Activated gamma-delta T cell (primary cell): ENCODE results near the gene DPP6.

Experiments
- DNase-seq: peaks from one replicate; lab custom pipeline; 2025; lab: John Stamatoyannopoulos, UW

Gene DPP6

DNA sequence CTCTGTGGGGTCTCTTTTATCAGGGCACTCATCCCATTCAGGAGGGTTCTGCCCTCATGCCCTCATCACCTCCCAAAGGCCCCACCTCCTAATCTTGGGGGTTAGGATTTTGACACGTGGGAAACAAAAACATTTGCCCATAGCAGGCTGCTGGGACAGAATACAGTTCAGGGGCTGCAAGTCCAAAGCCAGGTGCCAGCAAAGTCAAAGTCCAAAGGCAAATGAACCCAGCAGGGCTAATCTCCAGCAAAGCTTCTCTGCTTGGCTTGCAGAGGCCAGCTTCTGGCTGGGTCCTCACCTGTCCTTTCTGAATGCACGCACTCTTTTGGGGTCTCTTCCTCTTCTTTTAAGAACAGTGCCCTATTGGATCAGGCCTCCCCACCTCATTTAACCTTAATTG is 359.9 kb downstream of the DPP6 start:
- no peak for DNase-seq

- no peak for DNase-seq
These were observed 363.7 kb downstream of the DPP6 start for GRCh38 chr7:154415709-154416399.

- no peak for DNase-seq
These were observed 364.5 kb downstream of the DPP6 start for GRCh38 chr7:154416714-154417113.

- DNase-seq, result no peak
These were observed 367.1 kb downstream of the DPP6 start for GRCh38 chr7:154419344-154419743.

- DNase-seq, result no peak
These were observed 371.0 kb downstream of the DPP6 start for GRCh38 chr7:154423231-154423630.

GRCh38 chr7:154424350-154424749 is 372.2 kb downstream of the DPP6 start:
- DNase-seq, result no peak

GRCh38 chr7:154425271-154425670 is 373.1 kb downstream of the DPP6 start:
- DNase-seq, result no peak

- DNase-seq, result no peak
These were observed 374.6 kb downstream of the DPP6 start for GRCh38 chr7:154426778-154427177.

DNA sequence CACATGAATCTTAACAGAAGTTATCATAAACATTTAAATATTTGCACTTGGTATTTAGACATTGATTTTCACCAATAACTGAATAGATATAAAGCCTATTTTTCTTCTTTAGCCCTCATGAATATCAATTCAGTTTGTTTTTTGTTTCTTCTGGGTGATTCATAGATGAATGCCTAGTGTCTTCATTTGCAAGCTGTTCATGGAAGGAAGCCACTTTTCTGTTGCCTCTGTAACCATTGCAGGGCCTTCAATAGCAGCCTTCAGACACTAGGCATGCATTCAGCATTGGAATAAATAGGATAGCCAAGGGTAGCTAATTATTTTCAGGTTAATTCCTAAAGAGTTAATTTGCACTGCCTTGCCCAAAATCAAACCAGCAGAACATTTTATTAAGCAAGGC is 375.3 kb downstream of the DPP6 start:
- no peak for DNase-seq

DNA sequence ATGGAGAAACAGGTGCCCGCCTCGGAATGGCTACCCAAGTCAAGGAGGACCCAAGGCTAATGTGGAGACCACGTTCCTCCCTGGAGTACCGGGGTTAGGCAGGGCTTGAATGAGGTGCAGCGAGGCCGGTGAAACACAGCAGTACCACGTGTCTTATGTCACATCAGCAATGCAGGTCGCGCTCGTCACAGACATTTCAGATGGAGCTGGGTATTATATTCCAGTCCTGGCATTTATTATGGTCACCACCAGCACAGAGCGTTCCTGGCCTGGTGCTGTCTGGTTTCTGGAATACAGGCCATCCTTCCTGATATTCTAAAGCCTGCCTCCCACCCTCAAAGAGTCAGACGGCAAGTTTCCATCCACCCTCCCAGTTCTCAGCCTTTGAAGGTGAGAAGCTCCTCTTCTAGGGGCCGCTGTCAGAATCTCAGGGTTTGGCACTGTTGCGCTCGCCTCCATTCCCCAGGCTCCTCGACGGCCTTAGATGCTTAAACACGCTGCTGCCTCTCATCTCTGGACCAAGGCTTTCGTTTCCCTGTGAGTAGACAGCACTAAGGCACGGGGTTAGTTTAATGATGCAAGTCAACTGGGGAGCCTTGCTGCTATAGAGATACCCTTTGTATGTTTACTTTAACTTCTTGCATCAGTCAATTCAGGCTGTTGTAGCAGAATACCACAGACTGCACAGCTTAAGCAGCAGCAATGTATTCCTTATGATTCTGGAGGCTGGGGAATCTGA is 377.6 kb downstream of the DPP6 start:
- no peak for DNase-seq

GRCh38 chr7:154430640-154431039 is 378.4 kb downstream of the DPP6 start:
- no peak for DNase-seq

DNA sequence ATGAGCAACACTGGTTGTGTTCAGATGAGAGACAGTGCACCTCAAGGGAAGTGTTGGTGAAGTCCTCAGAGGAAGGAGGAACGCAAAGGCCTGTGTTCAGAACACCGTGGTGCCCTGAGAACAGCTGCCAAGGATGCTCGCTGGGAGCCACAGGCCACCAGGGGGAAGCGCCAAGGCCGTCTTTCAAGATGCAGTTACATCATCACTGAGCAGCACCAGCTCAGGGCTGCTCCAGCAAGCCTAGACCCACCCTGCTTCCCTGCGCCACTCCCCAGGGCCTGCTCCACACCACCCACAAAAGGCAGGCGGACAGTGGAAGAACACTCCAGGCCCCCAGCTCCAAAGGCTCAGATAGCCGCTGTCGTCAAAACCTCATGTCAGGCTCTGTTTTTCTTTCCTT is 378.8 kb downstream of the DPP6 start:
- no peak for DNase-seq

DNA sequence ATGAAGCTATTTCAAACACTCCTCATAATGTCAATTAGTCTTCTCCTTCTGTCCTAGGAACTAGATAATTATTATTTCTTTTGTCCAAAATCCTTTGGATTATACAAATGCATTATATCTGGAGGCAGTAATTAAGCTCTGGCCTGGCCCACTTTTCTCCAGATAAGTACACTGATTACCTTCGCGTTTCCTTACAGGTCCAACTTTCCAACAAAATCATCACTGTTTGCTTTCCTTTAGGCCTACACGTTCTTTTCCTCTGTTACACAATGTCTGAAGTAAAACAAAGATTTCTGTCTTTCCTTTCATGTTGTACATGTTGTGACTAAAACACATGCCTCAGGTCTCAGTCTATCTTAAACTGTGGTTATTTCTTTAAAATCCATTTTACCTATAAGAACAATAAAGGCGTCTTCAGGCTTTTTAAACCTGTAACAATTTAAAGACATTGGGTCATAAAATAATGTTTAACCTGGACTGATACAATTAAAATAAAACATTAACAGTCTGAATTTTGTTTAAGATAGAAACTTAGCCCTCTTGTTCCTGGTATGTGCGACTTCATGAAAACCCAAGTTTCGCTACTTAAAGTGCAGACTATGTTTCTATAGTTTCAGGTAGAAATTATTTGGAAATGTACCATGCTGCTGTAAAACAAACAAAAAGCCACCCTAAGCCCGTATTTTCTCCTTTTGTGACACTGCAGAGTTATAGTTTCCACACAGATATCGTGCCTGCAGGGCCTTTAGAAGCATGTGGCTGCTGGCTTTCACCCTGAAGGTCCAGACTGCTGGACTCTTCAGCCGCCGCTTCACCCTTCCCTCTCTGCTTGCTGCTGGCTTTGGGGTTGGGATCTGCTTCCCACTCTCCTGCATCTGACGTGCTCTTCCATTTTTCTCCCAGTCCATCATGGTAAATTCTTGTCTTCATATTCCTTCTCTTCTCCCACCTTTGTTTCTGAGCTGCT is 381.7 kb downstream of the DPP6 start:
- DNase-seq, result no peak

GRCh38 chr7:154436560-154436959 is 384.4 kb downstream of the DPP6 start:
- no peak for DNase-seq

- DNase-seq, result no peak
These were observed 385.0 kb downstream of the DPP6 start for GRCh38 chr7:154437234-154437633.

DNA sequence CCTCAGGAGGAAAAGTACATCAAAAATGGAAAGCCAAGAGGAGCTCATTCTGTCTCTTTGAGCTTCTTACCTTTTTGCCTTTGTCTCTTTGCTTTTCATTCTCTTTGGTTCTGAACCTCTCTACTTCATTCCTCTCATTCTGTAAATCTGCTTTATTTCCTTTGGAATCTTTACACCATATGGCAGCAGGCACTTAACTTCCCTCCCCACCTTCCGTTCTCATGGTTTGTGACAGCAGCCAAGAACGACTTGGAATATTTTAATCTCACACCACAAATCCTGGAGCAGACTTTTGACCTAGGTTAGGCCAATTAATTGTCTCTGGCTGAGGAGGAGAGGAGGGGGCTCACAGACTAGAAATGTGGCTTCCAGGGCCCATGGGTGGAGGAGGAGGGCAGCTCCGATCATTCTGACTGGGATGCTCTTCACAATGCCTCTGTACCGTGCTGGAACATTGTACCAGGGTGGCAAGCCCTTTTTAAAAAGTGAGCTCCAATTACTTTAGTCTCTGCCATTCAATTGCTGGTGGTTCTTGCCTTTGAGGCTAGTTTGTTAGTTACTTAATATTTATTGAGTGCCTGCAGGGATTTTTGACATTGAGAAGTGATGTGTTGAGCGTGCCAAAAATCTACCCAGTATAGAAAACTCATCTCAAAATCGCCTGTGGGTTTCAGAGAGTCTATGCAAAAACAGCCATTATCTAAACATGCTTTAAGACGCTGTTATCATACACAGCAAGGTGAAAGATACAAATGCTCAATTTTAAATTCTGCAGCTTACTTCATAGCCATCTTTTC is 386.6 kb downstream of the DPP6 start:
- no peak for DNase-seq

- DNase-seq, result no peak
These were observed 387.9 kb downstream of the DPP6 start for GRCh38 chr7:154440058-154440457.

GRCh38 chr7:154440651-154441050 is 388.5 kb downstream of the DPP6 start:
- no peak for DNase-seq

DNA sequence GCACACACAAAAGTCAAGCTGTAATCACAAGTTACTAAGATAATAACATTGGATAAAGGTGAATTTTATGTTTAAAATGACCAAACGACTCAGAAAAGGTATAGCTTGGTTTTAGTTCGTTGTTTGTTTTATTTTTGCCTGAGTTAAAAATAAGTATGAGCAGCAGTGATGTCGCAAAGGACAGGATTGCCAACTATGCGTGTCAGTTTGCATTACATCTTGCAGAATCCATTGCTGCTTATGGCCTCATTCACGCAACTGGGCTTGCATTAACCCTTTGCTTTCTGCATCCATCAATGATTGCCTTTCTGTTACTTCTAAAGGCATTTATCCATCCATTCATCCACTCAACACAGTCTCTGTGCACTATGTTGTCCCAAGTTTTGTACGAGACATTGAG is 389.6 kb downstream of the DPP6 start:
- no peak for DNase-seq

DNA sequence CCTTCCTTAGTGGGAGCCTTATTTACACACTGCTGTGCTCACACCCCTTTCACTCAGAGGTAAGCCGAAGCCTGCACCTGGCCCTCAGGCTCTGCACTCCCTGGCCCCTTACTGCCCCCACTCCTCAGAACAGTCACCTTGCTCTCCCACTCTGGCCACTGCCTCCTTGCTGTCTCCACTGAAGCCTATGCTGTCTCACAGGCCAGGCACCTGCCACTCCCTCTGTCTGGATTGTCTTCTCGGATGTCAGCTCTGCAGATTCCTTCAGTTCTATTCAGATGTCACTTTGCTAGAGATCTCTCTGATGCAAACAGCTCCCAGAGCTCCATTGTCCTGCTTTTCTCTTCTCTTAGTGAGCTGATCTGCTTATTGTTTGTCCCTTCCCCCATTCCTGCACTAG is 390.7 kb downstream of the DPP6 start:
- no peak for DNase-seq

DNA sequence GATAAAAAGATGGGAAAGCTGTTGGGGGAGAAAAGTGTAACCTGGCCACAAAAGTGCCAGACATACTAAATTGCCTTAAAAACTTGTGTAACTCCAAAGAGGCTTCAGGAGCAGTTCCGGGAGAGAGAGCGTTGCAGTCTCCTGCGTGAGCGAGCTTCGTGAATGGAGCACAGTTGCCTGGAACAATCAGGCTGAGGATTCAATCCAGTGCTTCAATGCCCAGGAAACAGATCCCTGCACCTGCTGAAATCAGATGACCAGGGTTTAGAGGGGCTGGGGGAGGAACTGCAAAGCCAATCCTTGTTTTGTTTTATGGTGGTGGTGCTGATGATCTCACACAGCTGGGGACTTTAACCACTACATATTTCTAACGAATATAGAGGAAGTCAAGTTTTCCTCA is 398.3 kb downstream of the DPP6 start:
- no peak for DNase-seq
